Naive thymus-derived CD4-positive, alpha-beta T cell (primary cell): Measurements from ENCODE around the gene NKPD1. TPM values are rescaled to one million over a fixed set of nuclear protein-coding genes. Genes with fewer than 3 reads are reported as not detected.
A peak's percentile ranks its signal among the peaks of the same experiment; 100 is the strongest.

Source experiments
- ATAC-seq: fragments of 150-1000 bp; cut with Tn5 transposase; 2 replicates; pipeline ENCODE4 v1.10.0; 2021; ENCODE audit warnings: mild to moderate bottlenecking, moderate library complexity
- CTCF ChIA-PET: fragments of 350-600 bp; sonication (Branson Sonifier 250); formaldehyde crosslinking; loops from one replicate; lab custom pipeline; 2021; ENCODE audit warnings: antibody characterized with exemption; lab: Charles Lee
- POLR2A ChIA-PET: fragments of 350-600 bp; sonication (Branson Sonifier 250); formaldehyde crosslinking; loops from one replicate; lab custom pipeline; 2021; ENCODE audit warnings: antibody characterized with exemption, inconsistent platforms; lab: Charles Lee
- DNase-seq, 9 donors: peaks; one replicate each; pipeline versions ENCODE4 v3.0.0 to v3.0.0-alpha.2; 2020 to 2022; ENCODE audit warnings: mixed read lengths in 1 of 9
- H3K27ac ChIP-seq: one replicate; pipeline ENCODE4 v1.7.0; 2013; ENCODE audit warnings: mild to moderate bottlenecking, low read depth, low read length, moderate library complexity
- H3K27me3 ChIP-seq, 2 donors: one replicate each; pipeline ENCODE4 v1.7.0; 2013; ENCODE audit warnings: low read length in 2 of 2, mild to moderate bottlenecking in 2 of 2, moderate library complexity in 2 of 2; ENCODE audit not compliant: control insufficient read depth in 2 of 2, insufficient read depth in 2 of 2
- H3K36me3 ChIP-seq, 3 experiments: 1 replicate in 2 of 3; 2 replicates in 1 of 3; pipeline ENCODE4 v1.7.0; 2013; ENCODE audit warnings: low read length in 3 of 3, mild to moderate bottlenecking in 3 of 3, moderate library complexity in 1 of 3; ENCODE audit not compliant: insufficient read depth in 3 of 3, control insufficient read depth in 2 of 3
- H3K4me1 ChIP-seq, 2 donors: one replicate each; pipeline ENCODE4 v1.7.0; 2013; ENCODE audit warnings: low read length in 2 of 2, mild to moderate bottlenecking in 2 of 2, moderate library complexity in 1 of 2; ENCODE audit not compliant: control insufficient read depth in 2 of 2, insufficient read depth in 2 of 2
- H3K4me3 ChIP-seq: 2 replicates; pipeline ENCODE4 v1.7.0; 2013; ENCODE audit warnings: mild to moderate bottlenecking, low read length
- H3K9me3 ChIP-seq, 3 experiments: 1 replicate in 2 of 3; 2 replicates in 1 of 3; pipeline ENCODE4 v1.7.0; 2013; ENCODE audit warnings: low read length in 3 of 3; ENCODE audit not compliant: control insufficient read depth in 2 of 3
- H3K27ac Mint-ChIP-seq, 9 donors: one replicate each; pipeline ENCODE4 v1.8.0; 2020 to 2022; ENCODE audit warnings: mixed read lengths in 9 of 9, mild to moderate bottlenecking in 8 of 9, moderate library complexity in 5 of 9, inconsistent platforms in 2 of 9
- H3K27me3 Mint-ChIP-seq, 5 donors: one replicate each; pipeline ENCODE4 v1.8.0; 2021 to 2022; ENCODE audit warnings: mixed read lengths in 5 of 5, mild to moderate bottlenecking in 1 of 5
- H3K36me3 Mint-ChIP-seq, 5 donors: one replicate each; pipeline ENCODE4 v1.8.0; 2020 to 2022; ENCODE audit warnings: mixed read lengths in 5 of 5, mild to moderate bottlenecking in 3 of 5, inconsistent platforms in 1 of 5
- H3K4me1 Mint-ChIP-seq, 7 donors: one replicate each; pipeline ENCODE4 v1.8.0; 2020 to 2022; ENCODE audit warnings: mixed read lengths in 7 of 7, mild to moderate bottlenecking in 3 of 7, inconsistent platforms in 1 of 7
- H3K4me3 Mint-ChIP-seq, 10 donors: one replicate each; pipeline ENCODE4 v1.8.0; 2020 to 2022; ENCODE audit warnings: mild to moderate bottlenecking in 10 of 10, mixed read lengths in 10 of 10, moderate library complexity in 6 of 10, inconsistent platforms in 2 of 10
- H3K9me3 Mint-ChIP-seq, 11 donors: one replicate each; pipeline ENCODE4 v1.8.0; 2020 to 2022; ENCODE audit warnings: mixed read lengths in 11 of 11, mild to moderate bottlenecking in 4 of 11, inconsistent platforms in 1 of 11, moderate library complexity in 1 of 11
- intact Hi-C, 2 donors: fragments of 100-400 bp; cut with micrococcal nuclease; formaldehyde crosslinking; loops; one replicate each; pipeline ENCODE4 v1.15.1; 2023
- polyA plus RNA-seq, 2 donors: library from polyadenylated mRNA; unstranded; fragments of 300-500 nt; fragmentation: Illumina TruSeq; gene quantifications; one replicate each; pipeline ENCODE4 v1.2.3, GENCODE V29; 2021
- total RNA-seq, 6 experiments: library from RNA in 5 of 6; stranded (reverse) in 5 of 6; gene quantifications; 1 replicate in 5 of 6; 2 replicates in 1 of 6; pipeline ENCODE4 v1.2.3 and lab custom pipeline; 2021 to 2026

Gene NKPD1
- total and polyA plus RNA-seq, 7 experiments from 2014 or later = 0.07 to 1.2 (median 0.68) TPM

DNA sequence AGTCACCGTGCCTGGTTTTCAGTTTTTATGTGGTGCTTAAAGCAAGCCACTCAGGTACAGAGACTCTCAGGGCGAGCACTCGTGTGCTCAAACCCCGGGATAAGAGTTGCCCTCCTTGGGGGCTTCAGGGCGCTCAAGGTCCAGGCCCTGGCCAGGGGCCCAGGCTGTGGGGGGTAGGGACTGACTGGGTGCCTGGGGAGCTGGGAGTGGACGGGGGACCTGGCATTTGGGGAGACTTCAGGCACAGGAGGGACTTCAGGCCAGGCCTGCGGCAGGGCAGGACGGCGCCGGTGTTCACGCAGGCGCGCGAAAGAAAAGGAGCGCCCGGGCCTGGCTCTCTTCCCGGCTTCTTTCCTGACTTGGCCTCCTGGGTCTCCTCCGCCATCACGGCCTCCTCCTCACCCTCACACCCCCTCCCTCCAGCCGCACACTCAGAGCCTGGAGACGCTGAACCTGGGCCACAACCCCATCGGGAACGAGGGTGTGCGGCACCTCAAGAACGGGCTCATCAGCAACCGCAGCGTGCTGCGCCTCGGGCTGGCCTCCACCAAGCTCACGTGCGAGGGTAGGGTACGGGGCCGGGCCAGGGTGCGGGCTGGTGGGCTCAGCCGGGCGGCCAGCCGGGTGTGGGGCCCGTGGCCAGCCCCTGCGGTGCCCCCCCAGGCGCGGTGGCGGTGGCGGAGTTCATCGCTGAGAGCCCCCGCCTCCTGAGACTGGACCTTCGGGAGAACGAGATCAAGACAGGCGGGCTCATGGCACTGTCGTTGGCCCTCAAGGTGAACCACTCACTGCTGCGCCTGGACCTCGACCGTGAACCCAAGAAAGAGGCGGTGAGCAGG is 16.1 kb downstream of the NKPD1 start:
- H3K27ac ChIP-seq = no peak overlapping the region
- no peaks in the 10 kb centered on the region for H3K4me1 ChIP-seq
- H3K27ac Mint-ChIP-seq = no peak overlapping the region
- H3K4me1 Mint-ChIP-seq = peaks cover 0 to 7% (median 7%) of the 10 kb centered on the region in 7 donors
- no peaks in the 10 kb centered on the region for H3K9me3 Mint-ChIP-seq
- no peaks in the 10 kb centered on the region for H3K27me3 Mint-ChIP-seq
- H3K36me3 ChIP-seq = peaks cover 0 to 56% (median 0%) of the 10 kb centered on the region in 3 experiments
- no peaks in the 10 kb centered on the region for H3K9me3 ChIP-seq
- no peaks in the 10 kb centered on the region for H3K27me3 ChIP-seq
- H3K36me3 Mint-ChIP-seq = peaks cover 3 to 13% (median 5%) of the 10 kb centered on the region in 5 donors
- H3K4me3 Mint-ChIP-seq = no peak overlapping the region
- intact Hi-C loops = no loop called here
- CTCF ChIA-PET = no interaction called here
- no peak for DNase-seq
- ATAC-seq = no peak
- no peak overlapping the region for H3K4me3 ChIP-seq
- POLR2A ChIA-PET = no interaction called here

DNA sequence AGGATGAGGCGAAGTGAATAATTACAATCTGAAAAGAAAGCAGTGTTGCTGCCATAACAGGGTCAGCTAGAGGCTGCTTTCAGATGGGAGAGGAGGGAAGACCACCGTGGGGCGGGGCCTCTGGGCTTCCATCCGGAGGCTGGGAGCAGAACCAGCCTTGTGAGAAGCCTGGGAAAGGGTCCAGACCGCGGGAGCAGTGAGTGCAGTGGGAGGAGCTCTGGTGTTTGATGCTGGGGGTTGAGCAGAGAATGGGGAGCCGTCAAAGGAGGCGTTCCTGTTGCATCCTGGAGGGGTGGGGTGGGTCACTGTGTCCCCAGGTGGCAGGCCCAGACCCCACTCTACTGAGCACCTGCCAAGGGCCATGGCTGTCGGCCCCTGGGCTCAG is 18.1 kb downstream of the NKPD1 start:
- DNase-seq = no peak
- H3K36me3 ChIP-seq = peaks cover 0 to 56% (median 0%) of the 10 kb centered on the region in 3 experiments
- H3K27me3 ChIP-seq = no peaks in the 10 kb centered on the region
- no peak for ATAC-seq
- ChIA-PET CTCF (no interaction called here), POLR2A (no interaction called here)
- H3K27ac ChIP-seq = no peak overlapping the region
- no peak overlapping the region for H3K4me3 ChIP-seq
- H3K9me3 ChIP-seq = no peaks in the 10 kb centered on the region
- H3K4me1 Mint-ChIP-seq = peaks cover 0 to 5% (median 0%) of the 10 kb centered on the region in 7 donors
- H3K27me3 Mint-ChIP-seq = no peaks in the 10 kb centered on the region
- H3K9me3 Mint-ChIP-seq = no peaks in the 10 kb centered on the region
- no peak overlapping the region for H3K4me3 Mint-ChIP-seq
- intact Hi-C loops = no loop called here
- peaks cover 2 to 13% (median 7%) of the 10 kb centered on the region in 5 donors for H3K36me3 Mint-ChIP-seq
- peak overlapping the region in 2 of 9 donors; percentile 13 to 65 for H3K27ac Mint-ChIP-seq
- no peaks in the 10 kb centered on the region for H3K4me1 ChIP-seq

DNA sequence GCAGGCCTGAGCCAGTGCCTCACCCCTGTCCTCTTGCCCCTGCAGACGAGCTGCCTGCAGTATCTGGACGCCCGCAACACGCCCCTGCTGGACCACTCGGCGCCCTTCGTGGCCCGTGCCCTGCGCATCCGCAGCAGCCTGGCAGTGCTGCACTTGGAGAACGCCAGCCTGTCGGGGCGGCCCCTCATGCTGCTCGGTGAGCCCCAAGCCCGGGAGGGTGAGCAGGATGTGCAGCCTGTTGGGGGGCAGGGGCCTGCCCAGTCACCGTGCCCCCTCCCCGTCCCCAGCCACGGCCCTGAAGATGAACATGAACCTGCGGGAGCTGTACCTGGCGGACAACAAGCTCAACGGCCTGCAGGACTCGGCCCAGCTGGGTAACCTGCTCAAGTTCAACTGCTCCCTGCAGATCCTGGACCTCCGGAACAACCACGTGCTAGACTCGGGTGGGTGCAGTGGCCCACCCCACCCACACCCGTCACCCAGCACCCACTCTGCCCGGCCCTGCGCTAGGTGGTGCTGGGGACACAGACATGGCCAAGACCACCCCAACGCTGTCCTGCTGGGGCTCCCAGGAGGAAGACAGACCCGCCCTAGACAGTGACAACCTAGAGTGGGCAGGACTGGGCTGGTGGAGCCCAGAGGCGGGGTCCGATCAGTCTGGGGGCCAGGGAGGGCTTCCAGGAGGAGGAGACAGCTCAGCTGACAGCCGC is 18.6 kb downstream of the NKPD1 start:
- intact Hi-C loops = no loop called here
- Histone ChIP-seq H3K4me1 (no peaks in the 10 kb centered on the region), H3K27ac (no peak overlapping the region), H3K9me3 (no peaks in the 10 kb centered on the region), H3K27me3 (no peaks in the 10 kb centered on the region), H3K36me3 (peaks cover 0 to 52% (median 0%) of the 10 kb centered on the region in 3 experiments), H3K4me3 (no peak overlapping the region)
- peaks cover 0 to 8% (median 0%) of the 10 kb centered on the region in 7 donors for H3K4me1 Mint-ChIP-seq
- H3K36me3 Mint-ChIP-seq = peaks cover 1 to 13% (median 7%) of the 10 kb centered on the region in 5 donors
- POLR2A ChIA-PET = no interaction called here
- H3K4me3 Mint-ChIP-seq = no peak overlapping the region
- no peak for DNase-seq
- H3K27me3 Mint-ChIP-seq = no peaks in the 10 kb centered on the region
- H3K27ac Mint-ChIP-seq = no peak overlapping the region
- H3K9me3 Mint-ChIP-seq = no peaks in the 10 kb centered on the region
- CTCF ChIA-PET = no interaction called here
- ATAC-seq = no peak

DNA sequence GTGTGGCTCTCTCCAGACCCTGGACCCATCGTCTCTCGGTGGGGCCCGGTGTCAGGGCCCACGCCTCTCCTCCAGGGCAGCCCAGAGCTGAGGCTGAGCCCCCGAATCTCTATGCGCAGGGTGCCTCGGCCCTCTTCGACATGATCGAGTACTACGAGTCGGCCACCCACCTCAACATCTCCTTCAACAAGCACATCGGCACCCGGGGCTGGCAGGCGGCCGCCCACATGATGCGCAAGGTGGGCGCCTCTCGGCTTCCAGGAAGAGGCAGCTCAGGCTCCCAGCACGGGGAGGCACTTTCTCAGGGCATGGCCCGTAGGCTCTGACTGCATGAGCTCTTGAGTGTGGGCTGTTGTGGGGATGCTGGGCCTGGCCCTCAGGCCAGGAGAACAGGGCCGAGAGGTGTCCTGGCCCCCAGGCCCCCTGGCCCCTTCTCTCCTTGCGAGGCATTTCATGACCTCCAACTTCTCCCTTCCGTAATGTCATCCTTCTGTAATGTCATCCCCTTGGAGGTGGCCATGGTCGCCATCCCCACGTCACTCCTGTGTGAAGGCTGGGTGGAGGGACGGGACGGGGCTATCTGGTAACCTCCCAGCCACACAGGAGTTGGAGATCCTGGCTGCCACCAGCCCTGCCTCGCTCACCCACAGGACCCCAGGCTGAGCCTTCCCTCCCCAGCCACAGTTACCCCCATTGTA is 19.4 kb downstream of the NKPD1 start:
- no peaks in the 10 kb centered on the region for H3K27me3 Mint-ChIP-seq
- H3K36me3 ChIP-seq = peaks cover 0 to 46% (median 0%) of the 10 kb centered on the region in 3 experiments
- no peak overlapping the region for H3K4me3 ChIP-seq
- H3K4me3 Mint-ChIP-seq = no peak overlapping the region
- H3K4me1 Mint-ChIP-seq = peaks cover 0 to 11% (median under 1%) of the 10 kb centered on the region in 7 donors
- no peaks in the 10 kb centered on the region for H3K9me3 Mint-ChIP-seq
- CTCF ChIA-PET = no interaction called here
- ATAC-seq = no peak
- H3K27ac ChIP-seq = no peak overlapping the region
- peaks cover 0 to 13% (median 7%) of the 10 kb centered on the region in 5 donors for H3K36me3 Mint-ChIP-seq
- POLR2A ChIA-PET = no interaction called here
- H3K27me3 ChIP-seq = no peaks in the 10 kb centered on the region
- H3K4me1 ChIP-seq = no peaks in the 10 kb centered on the region
- no peak for DNase-seq
- no peaks in the 10 kb centered on the region for H3K9me3 ChIP-seq
- intact Hi-C loops = no loop called here
- no peak overlapping the region for H3K27ac Mint-ChIP-seq

DNA sequence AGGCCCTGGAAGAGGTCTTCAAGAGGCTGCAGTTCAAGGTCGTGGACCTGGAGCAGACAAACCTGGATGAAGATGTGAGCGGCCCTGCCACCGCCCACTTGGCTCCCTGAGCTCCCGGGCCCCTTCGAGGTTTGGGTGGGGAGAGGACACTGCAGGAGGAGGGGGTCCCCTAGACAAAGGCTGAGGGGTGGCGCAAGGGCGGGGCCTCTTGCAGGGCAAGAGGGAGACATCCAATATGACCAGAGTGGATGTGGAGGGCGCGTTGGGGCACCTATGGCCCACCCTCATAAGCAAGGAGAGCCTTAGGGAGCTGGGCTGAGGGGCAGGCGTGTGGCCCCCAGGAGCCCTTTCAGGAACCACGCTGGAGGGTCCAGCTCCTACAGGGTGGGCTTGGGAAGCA is 20.2 kb downstream of the NKPD1 start:
- no peak overlapping the region for H3K4me3 Mint-ChIP-seq
- peaks cover 0 to 11% (median 3%) of the 10 kb centered on the region in 7 donors for H3K4me1 Mint-ChIP-seq
- no peak overlapping the region for H3K4me3 ChIP-seq
- H3K36me3 ChIP-seq = peaks cover 0 to 40% (median 0%) of the 10 kb centered on the region in 3 experiments
- H3K4me1 ChIP-seq = no peaks in the 10 kb centered on the region
- DNase-seq (no peak), ATAC-seq (no peak)
- ChIA-PET CTCF (no interaction called here), POLR2A (no interaction called here)
- H3K27me3 ChIP-seq = no peaks in the 10 kb centered on the region
- no peaks in the 10 kb centered on the region for H3K9me3 Mint-ChIP-seq
- H3K36me3 Mint-ChIP-seq = peaks cover 0 to 13% (median 7%) of the 10 kb centered on the region in 5 donors
- no peak overlapping the region for H3K27ac Mint-ChIP-seq
- H3K9me3 ChIP-seq = no peaks in the 10 kb centered on the region
- no peak overlapping the region for H3K27ac ChIP-seq
- intact Hi-C loops = no loop called here
- no peaks in the 10 kb centered on the region for H3K27me3 Mint-ChIP-seq

DNA sequence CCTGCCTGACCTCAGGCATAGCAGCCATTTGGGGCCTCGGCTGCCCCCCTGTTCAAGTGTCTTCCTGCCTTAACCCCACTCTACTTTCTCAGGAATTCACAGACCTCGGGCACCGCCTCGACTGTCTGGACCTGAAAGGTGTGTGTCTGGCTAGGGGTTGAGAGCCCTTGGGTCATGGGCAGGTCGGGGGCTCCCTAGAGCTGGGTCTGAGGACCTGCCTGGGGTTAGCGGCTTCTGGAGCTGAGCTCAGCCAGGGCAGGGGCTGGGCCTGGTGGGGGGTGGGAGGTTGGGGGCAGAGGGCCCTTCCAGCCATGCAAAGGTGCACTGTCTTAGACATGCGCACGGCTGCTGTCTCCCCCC is 20.7 kb downstream of the NKPD1 start:
- no peak overlapping the region for H3K27ac Mint-ChIP-seq
- H3K9me3 Mint-ChIP-seq = no peaks in the 10 kb centered on the region
- Histone ChIP-seq H3K27ac (no peak overlapping the region), H3K4me3 (no peak overlapping the region), H3K9me3 (no peaks in the 10 kb centered on the region), H3K36me3 (peaks cover 0 to 36% (median 0%) of the 10 kb centered on the region in 3 experiments), H3K4me1 (no peaks in the 10 kb centered on the region), H3K27me3 (no peaks in the 10 kb centered on the region)
- DNase-seq (no peak), ATAC-seq (no peak)
- ChIA-PET CTCF (no interaction called here), POLR2A (no interaction called here)
- H3K4me1 Mint-ChIP-seq = peaks cover 0 to 11% (median 3%) of the 10 kb centered on the region in 7 donors
- intact Hi-C loops = no loop called here
- no peak overlapping the region for H3K4me3 Mint-ChIP-seq
- H3K36me3 Mint-ChIP-seq = peaks cover 0 to 13% (median 7%) of the 10 kb centered on the region in 5 donors
- H3K27me3 Mint-ChIP-seq = no peaks in the 10 kb centered on the region
